SK-N-SH treated with all-trans-retinoic acid at 6 μM for 48 hours (cell line): Measurements from ENCODE around the gene PRADC1.
A peak's percentile ranks its signal among the peaks of the same experiment; 100 is the strongest.

Experiments used
- ATAC-seq: fragments of 200-7000 bp; cut with Tn5 transposase; 3 replicates; pipeline ENCODE4 v1.9.1; 2020; ENCODE audit warnings: mild to moderate bottlenecking, moderate library complexity
- BACH2 ChIP-seq: fragments of 250-450 bp; sonication (Bioruptor Pico); IDR thresholded peaks from 2 replicates; pipeline ENCODE4 v1.9.0; 2021; ENCODE audit warnings: mild to moderate bottlenecking, borderline replicate concordance
- CSDC2 ChIP-seq: fragments of 250-450 bp; sonication (Bioruptor Pico); IDR thresholded peaks from 2 replicates; pipeline ENCODE4 v1.5.0; 2020; ENCODE audit warnings: mild to moderate bottlenecking, moderate library complexity
- ESRRG ChIP-seq: fragments of 250-450 bp; sonication (Bioruptor Pico); IDR thresholded peaks from 2 replicates; pipeline ENCODE4 v1.6.1; 2021; ENCODE audit warnings: mild to moderate bottlenecking
- GLIS3 ChIP-seq: fragments of 250-450 bp; sonication (Bioruptor Pico); IDR thresholded peaks from 2 replicates; pipeline ENCODE4 v1.5.0; 2020; ENCODE audit warnings: mild to moderate bottlenecking, moderate library complexity
- ISL1 ChIP-seq: fragments of 250-450 bp; sonication (Bioruptor Pico); IDR thresholded peaks from 2 replicates; pipeline ENCODE4 v2.1.2; 2022; ENCODE audit warnings: mild to moderate bottlenecking, moderate library complexity
- PPARA ChIP-seq: fragments of 250-450 bp; sonication (Bioruptor Pico); IDR thresholded peaks from 2 replicates; pipeline ENCODE4 v1.5.0; 2020; ENCODE audit warnings: mild to moderate bottlenecking, borderline replicate concordance
- RARB ChIP-seq: fragments of 250-450 bp; sonication (Bioruptor Pico); IDR thresholded peaks from 2 replicates; pipeline ENCODE4 v1.8.0; 2021; ENCODE audit warnings: mild to moderate bottlenecking, moderate library complexity
- SNAI2 ChIP-seq: fragments of 250-450 bp; sonication (Bioruptor Pico); IDR thresholded peaks from 2 replicates; pipeline ENCODE4 v1.5.0; 2020; ENCODE audit warnings: mild to moderate bottlenecking, moderate library complexity
- TCF4 ChIP-seq: fragments of 250-450 bp; sonication (Bioruptor Pico); IDR thresholded peaks from 2 replicates; pipeline ENCODE4 v1.8.0; 2021; ENCODE audit warnings: mild to moderate bottlenecking, moderate library complexity, borderline replicate concordance
- TOX ChIP-seq: fragments of 250-450 bp; sonication (Bioruptor Pico); IDR thresholded peaks from 2 replicates; pipeline ENCODE4 v1.8.0; 2021; ENCODE audit warnings: mild to moderate bottlenecking, moderate library complexity, borderline replicate concordance
- ZC3H10 ChIP-seq: fragments of 250-450 bp; sonication (Bioruptor Pico); IDR thresholded peaks from 2 replicates; pipeline ENCODE4 v1.5.1; 2021; ENCODE audit warnings: mild to moderate bottlenecking, moderate library complexity
- ZFP3 ChIP-seq: fragments of 250-450 bp; sonication (Bioruptor Pico); IDR thresholded peaks from 2 replicates; pipeline ENCODE4 v1.5.0; 2020; ENCODE audit warnings: mild to moderate bottlenecking, moderate library complexity
- ZNF565 ChIP-seq: fragments of 450-650 bp; formaldehyde crosslinking; conservative IDR thresholded peaks from 2 replicates; pipeline ENCODE4 v1.5.0; 2020; ENCODE audit warnings: low read depth, mild to moderate bottlenecking, moderate library complexity
- ZNF8 ChIP-seq: fragments of 450-650 bp; formaldehyde crosslinking; IDR thresholded peaks from 2 replicates; pipeline ENCODE4 v1.5.0; 2020; ENCODE audit warnings: mild to moderate bottlenecking, moderate library complexity
- TF ChIP-seq, protein P1 (sequence below): fragments of 250-450 bp; sonication (Bioruptor Pico); IDR thresholded peaks from 2 replicates; pipeline ENCODE4 v1.8.0; 2020; ENCODE audit warnings: mild to moderate bottlenecking, moderate library complexity, borderline replicate concordance
- TF ChIP-seq, protein P2 (sequence below): fragments of 250-450 bp; sonication (Bioruptor Pico); IDR thresholded peaks from 2 replicates; pipeline ENCODE4 v1.8.0; 2021; ENCODE audit warnings: low read depth, mild to moderate bottlenecking, moderate library complexity, borderline replicate concordance
- TF ChIP-seq, protein P3 (sequence below): fragments of 250-450 bp; sonication (Bioruptor Pico); IDR thresholded peaks from 2 replicates; pipeline ENCODE4 v1.5.1; 2021; ENCODE audit warnings: mild to moderate bottlenecking, moderate library complexity
- TF ChIP-seq, protein P4 (sequence below): fragments of 250-450 bp; sonication (Bioruptor Pico); IDR thresholded peaks from 2 replicates; pipeline ENCODE4 v1.5.0; 2020; ENCODE audit warnings: mild to moderate bottlenecking, moderate library complexity

Gene PRADC1

DNA sequence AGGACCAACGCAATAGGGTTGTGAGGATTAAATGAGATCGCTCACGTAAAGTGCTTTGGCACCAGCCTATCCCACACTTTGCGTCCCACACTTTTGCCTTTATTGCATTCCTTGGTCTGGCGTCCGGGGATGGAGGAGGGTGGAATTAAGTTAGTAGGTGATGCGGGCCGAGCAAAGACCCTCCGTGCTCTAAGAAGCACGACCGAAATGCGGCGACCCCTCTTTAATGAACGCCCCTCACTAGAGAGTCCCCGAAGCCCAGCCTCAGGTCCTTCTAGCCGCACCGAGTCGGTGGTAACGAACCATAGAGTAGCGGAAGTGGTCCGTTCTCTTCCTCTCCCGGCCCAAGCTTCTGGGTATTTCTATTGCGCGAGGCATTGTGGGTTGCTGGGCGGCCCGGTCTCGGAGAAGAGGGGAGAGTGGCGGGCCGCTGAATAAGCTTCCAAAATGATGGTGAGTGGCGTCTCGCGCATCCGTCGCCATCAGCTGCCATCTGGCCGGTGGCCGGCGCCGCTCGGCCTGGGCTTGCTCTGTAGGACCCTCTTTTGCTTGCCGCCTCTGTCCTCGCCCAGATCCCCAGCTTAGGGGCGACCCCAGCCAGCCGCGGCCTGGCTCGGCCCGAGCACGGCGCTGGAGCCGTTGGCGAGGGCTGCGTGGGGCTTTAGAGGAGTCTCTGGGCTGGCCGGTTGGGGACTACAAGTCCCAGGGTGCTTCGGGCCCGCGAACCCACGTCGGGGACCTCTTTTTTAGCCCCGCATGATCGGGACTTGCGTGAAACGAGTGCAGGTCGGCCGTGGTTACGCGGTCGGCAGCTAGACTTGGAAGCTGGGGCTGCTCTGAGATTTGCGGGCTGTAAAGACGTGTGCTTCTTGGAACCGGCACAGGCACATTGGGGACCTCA, 1.1 kb upstream of the PRADC1 start, which contains the start of gene CCT7:
TSS of gene CCT7 (plus strand) at position 377 of the 901 bp plus-strand sequence. CDS start at position 448, 71 bp downstream.
- ATAC-seq, result peak; percentile 87
- TF ChIP-seq ZFP3 (CRISPR knock-in tag) (peak; percentile 80), RARB (CRISPR knock-in tag) (no peak)
- TF ChIP-seq, protein P1, sequence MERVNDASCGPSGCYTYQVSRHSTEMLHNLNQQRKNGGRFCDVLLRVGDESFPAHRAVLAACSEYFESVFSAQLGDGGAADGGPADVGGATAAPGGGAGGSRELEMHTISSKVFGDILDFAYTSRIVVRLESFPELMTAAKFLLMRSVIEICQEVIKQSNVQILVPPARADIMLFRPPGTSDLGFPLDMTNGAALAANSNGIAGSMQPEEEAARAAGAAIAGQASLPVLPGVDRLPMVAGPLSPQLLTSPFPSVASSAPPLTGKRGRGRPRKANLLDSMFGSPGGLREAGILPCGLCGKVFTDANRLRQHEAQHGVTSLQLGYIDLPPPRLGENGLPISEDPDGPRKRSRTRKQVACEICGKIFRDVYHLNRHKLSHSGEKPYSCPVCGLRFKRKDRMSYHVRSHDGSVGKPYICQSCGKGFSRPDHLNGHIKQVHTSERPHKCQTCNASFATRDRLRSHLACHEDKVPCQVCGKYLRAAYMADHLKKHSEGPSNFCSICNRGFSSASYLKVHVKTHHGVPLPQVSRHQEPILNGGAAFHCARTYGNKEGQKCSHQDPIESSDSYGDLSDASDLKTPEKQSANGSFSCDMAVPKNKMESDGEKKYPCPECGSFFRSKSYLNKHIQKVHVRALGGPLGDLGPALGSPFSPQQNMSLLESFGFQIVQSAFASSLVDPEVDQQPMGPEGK, result no peak
- TF ChIP-seq, protein P2, sequence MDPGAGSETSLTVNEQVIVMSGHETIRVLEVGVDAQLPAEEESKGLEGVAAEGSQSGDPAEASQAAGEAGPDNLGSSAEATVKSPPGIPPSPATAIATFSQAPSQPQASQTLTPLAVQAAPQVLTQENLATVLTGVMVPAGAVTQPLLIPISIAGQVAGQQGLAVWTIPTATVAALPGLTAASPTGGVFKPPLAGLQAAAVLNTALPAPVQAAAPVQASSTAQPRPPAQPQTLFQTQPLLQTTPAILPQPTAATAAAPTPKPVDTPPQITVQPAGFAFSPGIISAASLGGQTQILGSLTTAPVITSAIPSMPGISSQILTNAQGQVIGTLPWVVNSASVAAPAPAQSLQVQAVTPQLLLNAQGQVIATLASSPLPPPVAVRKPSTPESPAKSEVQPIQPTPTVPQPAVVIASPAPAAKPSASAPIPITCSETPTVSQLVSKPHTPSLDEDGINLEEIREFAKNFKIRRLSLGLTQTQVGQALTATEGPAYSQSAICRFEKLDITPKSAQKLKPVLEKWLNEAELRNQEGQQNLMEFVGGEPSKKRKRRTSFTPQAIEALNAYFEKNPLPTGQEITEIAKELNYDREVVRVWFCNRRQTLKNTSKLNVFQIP (CRISPR knock-in tag), result 0 out of 2 replicates have a peak, but pooled peaks have one; percentile 60

DNA sequence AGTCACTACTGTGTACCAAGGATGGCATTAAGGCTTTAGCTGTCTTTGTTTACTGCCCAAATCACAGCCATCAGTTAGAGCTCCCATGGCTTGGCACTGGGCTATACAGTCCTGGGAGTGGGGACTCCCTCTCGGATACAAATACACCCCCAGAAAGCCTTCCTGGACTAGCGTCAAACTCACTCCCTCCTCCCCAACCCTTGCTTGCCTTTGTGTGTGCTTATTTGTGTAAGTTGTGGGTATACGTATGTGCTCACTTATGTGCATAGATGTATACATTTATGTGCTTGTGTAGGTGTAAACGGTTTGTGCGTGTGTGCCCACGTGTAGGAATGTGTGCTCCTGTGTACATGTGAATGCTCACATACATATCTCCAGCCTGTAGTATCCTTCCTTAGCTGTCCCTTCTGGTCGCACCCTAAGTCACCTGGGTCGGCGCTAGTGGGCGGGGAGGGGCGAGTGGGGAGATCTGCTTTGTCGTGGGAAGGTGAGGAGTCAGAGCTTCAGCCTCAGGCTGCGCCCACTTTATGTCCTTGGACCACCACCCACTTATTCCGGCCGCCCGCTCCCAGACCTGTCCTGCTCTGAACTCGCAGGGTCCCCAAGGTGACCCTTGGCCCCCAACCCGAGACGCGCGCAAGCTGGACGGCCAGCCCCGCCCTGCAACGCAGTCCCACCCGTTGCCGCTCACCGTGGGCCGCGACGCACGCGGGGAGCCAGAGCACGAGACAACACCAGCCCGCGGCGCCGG, 461 bp downstream of the PRADC1 start:
- TF ChIP-seq ISL1 (CRISPR knock-in tag) (no peak), PPARA (CRISPR knock-in tag) (no peak), ZNF565 (CRISPR knock-in tag) (no peak), ESRRG (CRISPR knock-in tag) (no peak), TOX (CRISPR knock-in tag) (no peak), ZFP3 (CRISPR knock-in tag) (no peak), SNAI2 (no peak), ZC3H10 (no peak), CSDC2 (CRISPR knock-in tag) (no peak), TCF4 (no peak), GLIS3 (no peak)
- TF ChIP-seq, protein P3, sequence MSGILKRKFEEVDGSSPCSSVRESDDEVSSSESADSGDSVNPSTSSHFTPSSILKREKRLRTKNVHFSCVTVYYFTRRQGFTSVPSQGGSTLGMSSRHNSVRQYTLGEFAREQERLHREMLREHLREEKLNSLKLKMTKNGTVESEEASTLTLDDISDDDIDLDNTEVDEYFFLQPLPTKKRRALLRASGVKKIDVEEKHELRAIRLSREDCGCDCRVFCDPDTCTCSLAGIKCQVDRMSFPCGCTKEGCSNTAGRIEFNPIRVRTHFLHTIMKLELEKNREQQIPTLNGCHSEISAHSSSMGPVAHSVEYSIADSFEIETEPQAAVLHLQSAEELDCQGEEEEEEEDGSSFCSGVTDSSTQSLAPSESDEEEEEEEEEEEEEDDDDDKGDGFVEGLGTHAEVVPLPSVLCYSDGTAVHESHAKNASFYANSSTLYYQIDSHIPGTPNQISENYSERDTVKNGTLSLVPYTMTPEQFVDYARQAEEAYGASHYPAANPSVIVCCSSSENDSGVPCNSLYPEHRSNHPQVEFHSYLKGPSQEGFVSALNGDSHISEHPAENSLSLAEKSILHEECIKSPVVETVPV, result no peak
- ATAC-seq, result no peak

DNA sequence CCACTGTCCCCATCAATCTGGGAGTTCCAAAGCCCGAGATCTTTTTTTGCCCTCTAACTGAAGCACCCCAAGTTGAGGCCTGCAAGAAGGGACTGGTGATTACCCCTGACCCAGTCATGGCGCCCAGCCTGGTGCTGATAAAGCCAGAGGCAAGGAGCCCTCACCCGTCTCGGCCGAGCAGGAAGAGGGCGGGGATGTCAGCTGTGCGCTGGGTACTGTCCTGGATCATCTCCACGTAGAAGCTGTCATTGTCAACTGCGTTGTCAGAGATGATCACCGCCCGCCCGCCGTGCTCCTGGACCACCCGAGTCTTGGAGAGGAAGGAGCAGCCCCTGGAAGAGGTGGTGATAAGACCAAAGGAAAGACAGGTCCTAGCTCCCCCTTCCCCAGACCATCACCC, 4.4 kb downstream of the PRADC1 start:
- no peak for TF ChIP-seq GLIS3
- no peak for TF ChIP-seq ZC3H10
- TF ChIP-seq, protein P3, result no peak
- no peak for TF ChIP-seq TOX (CRISPR knock-in tag)
- TF ChIP-seq SNAI2, result no peak
- no peak for TF ChIP-seq ZNF8 (CRISPR knock-in tag)
- no peak for TF ChIP-seq ZNF565 (CRISPR knock-in tag)
- TF ChIP-seq, protein P4, sequence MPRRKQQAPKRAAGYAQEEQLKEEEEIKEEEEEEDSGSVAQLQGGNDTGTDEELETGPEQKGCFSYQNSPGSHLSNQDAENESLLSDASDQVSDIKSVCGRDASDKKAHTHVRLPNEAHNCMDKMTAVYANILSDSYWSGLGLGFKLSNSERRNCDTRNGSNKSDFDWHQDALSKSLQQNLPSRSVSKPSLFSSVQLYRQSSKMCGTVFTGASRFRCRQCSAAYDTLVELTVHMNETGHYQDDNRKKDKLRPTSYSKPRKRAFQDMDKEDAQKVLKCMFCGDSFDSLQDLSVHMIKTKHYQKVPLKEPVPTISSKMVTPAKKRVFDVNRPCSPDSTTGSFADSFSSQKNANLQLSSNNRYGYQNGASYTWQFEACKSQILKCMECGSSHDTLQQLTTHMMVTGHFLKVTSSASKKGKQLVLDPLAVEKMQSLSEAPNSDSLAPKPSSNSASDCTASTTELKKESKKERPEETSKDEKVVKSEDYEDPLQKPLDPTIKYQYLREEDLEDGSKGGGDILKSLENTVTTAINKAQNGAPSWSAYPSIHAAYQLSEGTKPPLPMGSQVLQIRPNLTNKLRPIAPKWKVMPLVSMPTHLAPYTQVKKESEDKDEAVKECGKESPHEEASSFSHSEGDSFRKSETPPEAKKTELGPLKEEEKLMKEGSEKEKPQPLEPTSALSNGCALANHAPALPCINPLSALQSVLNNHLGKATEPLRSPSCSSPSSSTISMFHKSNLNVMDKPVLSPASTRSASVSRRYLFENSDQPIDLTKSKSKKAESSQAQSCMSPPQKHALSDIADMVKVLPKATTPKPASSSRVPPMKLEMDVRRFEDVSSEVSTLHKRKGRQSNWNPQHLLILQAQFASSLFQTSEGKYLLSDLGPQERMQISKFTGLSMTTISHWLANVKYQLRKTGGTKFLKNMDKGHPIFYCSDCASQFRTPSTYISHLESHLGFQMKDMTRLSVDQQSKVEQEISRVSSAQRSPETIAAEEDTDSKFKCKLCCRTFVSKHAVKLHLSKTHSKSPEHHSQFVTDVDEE (CRISPR knock-in tag), result no peak
- TF ChIP-seq ZFP3 (CRISPR knock-in tag), result no peak
- no peak for TF ChIP-seq CSDC2 (CRISPR knock-in tag)
- no peak for TF ChIP-seq BACH2 (CRISPR knock-in tag)
- TF ChIP-seq, all 23 proteins: peak for 0
- ATAC-seq, result no peak
